HEK293 (cell line): ENCODE data around the gene MAP1LC3C.

Experiments used
- CTCF ChIA-PET: fragments of 350-600 bp; formaldehyde crosslinking; extraction: SDS; loops from one replicate; lab custom pipeline; 2021; ENCODE audit warnings: antibody characterized with exemption; lab: Yijun Ruan, JAX
- POLR2A ChIA-PET: fragments of 300-600 bp; formaldehyde crosslinking; extraction: SDS; loops from one replicate; lab custom pipeline; 2020; ENCODE audit warnings: antibody characterized with exemption, inconsistent platforms; lab: Yijun Ruan, JAX
- H3K27ac ChIP-seq: fragments of 200-500 bp; sonication (Bioruptor generic); 2 replicates; pipeline ENCODE4 v1.5.1; 2014; ENCODE audit warnings: low read depth, low read length, control low read depth, inconsistent platforms; ENCODE audit errors: extremely low read depth
- H3K36me3 ChIP-seq, 2 experiments: fragments of 200-500 bp in 1 of 2; sonication (Bioruptor generic) in 1 of 2; 1 replicate in 1 of 2; 2 replicates in 1 of 2; pipeline ENCODE4 v1.5.1; 2014 to 2017; ENCODE audit warnings: inconsistent platforms in 2 of 2, low read length in 2 of 2; ENCODE audit not compliant: control insufficient read depth in 2 of 2, insufficient read depth in 1 of 2
- H3K4me1 ChIP-seq: fragments of 200-500 bp; sonication (Bioruptor generic); 2 replicates; pipeline ENCODE4 v1.5.1; 2014; ENCODE audit warnings: mild to moderate bottlenecking, low read length, inconsistent platforms; ENCODE audit not compliant: control insufficient read depth, insufficient read depth
- H3K4me3 ChIP-seq: 2 replicates; pipeline ENCODE4 v1.5.1; 2011; ENCODE audit warnings: low read depth, mild to moderate bottlenecking, control low read depth, low read length, moderate library complexity
- H3K9me3 ChIP-seq: fragments of 200-500 bp; sonication (Bioruptor generic); 2 replicates; pipeline ENCODE4 v1.5.1; 2014; ENCODE audit warnings: low read depth, low read length, inconsistent platforms; ENCODE audit not compliant: control insufficient read depth, insufficient read depth
- EGR2 ChIP-seq: fragments of 450-650 bp; formaldehyde crosslinking; IDR thresholded peaks from 2 replicates; pipeline ENCODE4 v1.5.1; 2016; ENCODE audit warnings: low read depth, missing biosample characterization, missing genetic modification characterization
- FEZF1 ChIP-seq: fragments of 450-650 bp; formaldehyde crosslinking; IDR thresholded peaks from 2 replicates; pipeline ENCODE4 v1.5.1; 2016; ENCODE audit warnings: missing biosample characterization, missing genetic modification characterization
- GLIS2 ChIP-seq: fragments of 450-650 bp; formaldehyde crosslinking; IDR thresholded peaks from 2 replicates; pipeline ENCODE4 v1.5.1; 2016; ENCODE audit warnings: missing biosample characterization, missing genetic modification characterization
- HIC1 ChIP-seq: fragments of 450-650 bp; formaldehyde crosslinking; IDR thresholded peaks from 2 replicates; pipeline ENCODE4 v1.5.1; 2016; ENCODE audit warnings: missing biosample characterization, missing genetic modification characterization
- KLF1 ChIP-seq: fragments of 450-650 bp; formaldehyde crosslinking; IDR thresholded peaks from 2 replicates; pipeline ENCODE4 v1.5.1; 2016; ENCODE audit warnings: missing biosample characterization, missing genetic modification characterization
- PBX3 ChIP-seq: sonication (generic); formaldehyde crosslinking; IDR thresholded peaks from 2 replicates; pipeline ENCODE4 v1.8.1; 2022; ENCODE audit warnings: mild to moderate bottlenecking, moderate library complexity, missing genetic modification reagents
- TRIM28 ChIP-seq: IDR thresholded peaks from 2 replicates; pipeline ENCODE4 v1.6.1; 2011; ENCODE audit warnings: low read length, control low read depth, borderline replicate concordance
- ZBTB1 ChIP-seq: fragments of 450-650 bp; formaldehyde crosslinking; IDR thresholded peaks from 2 replicates; pipeline ENCODE4 v1.5.1; 2016; ENCODE audit warnings: missing biosample characterization, missing genetic modification characterization
- ZBTB11 ChIP-seq: fragments of 450-650 bp; formaldehyde crosslinking; conservative IDR thresholded peaks from 2 replicates; pipeline ENCODE4 v1.5.1; 2016; ENCODE audit warnings: low read depth, missing biosample characterization, missing genetic modification characterization
- ZBTB20 ChIP-seq: fragments of 450-650 bp; formaldehyde crosslinking; IDR thresholded peaks from 2 replicates; pipeline ENCODE4 v1.5.1; 2016; ENCODE audit warnings: missing biosample characterization, missing genetic modification characterization
- ZEB2 ChIP-seq: fragments of 450-650 bp; formaldehyde crosslinking; IDR thresholded peaks from 2 replicates; pipeline ENCODE4 v1.5.1; 2016; ENCODE audit warnings: missing biosample characterization, missing genetic modification characterization
- ZFP41 ChIP-seq: fragments of 450-650 bp; formaldehyde crosslinking; IDR thresholded peaks from 2 replicates; pipeline ENCODE4 v1.5.1; 2016; ENCODE audit warnings: missing biosample characterization, missing genetic modification characterization, borderline replicate concordance
- ZNF114 ChIP-seq: fragments of 450-650 bp; formaldehyde crosslinking; IDR thresholded peaks from 2 replicates; pipeline ENCODE4 v1.5.0; 2017; ENCODE audit warnings: missing biosample characterization, missing genetic modification characterization
- ZNF146 ChIP-seq: fragments of 450-650 bp; formaldehyde crosslinking; IDR thresholded peaks from 2 replicates; pipeline ENCODE4 v1.5.1; 2016; ENCODE audit warnings: missing biosample characterization, missing genetic modification characterization
- ZNF211 ChIP-seq: fragments of 450-650 bp; formaldehyde crosslinking; IDR thresholded peaks from 2 replicates; pipeline ENCODE4 v1.5.1; 2016; ENCODE audit warnings: low read depth, missing biosample characterization, missing genetic modification characterization
- ZNF214 ChIP-seq: fragments of 450-650 bp; formaldehyde crosslinking; IDR thresholded peaks from 2 replicates; pipeline ENCODE4 v1.5.1; 2017; ENCODE audit warnings: missing biosample characterization, mild to moderate bottlenecking, missing genetic modification characterization, borderline replicate concordance
- ZNF221 ChIP-seq: fragments of 450-650 bp; formaldehyde crosslinking; IDR thresholded peaks from 2 replicates; pipeline ENCODE4 v1.5.1; 2017; ENCODE audit warnings: missing biosample characterization, missing genetic modification characterization, borderline replicate concordance
- ZNF239 ChIP-seq: fragments of 450-650 bp; formaldehyde crosslinking; IDR thresholded peaks from 2 replicates; pipeline ENCODE4 v1.5.1; 2016; ENCODE audit warnings: missing biosample characterization, missing genetic modification characterization
- ZNF404 ChIP-seq: fragments of 450-650 bp; formaldehyde crosslinking; IDR thresholded peaks from 2 replicates; pipeline ENCODE4 v1.5.1; 2017; ENCODE audit warnings: missing biosample characterization, missing genetic modification characterization
- ZNF513 ChIP-seq: fragments of 450-650 bp; IDR thresholded peaks from 2 replicates; pipeline ENCODE4 v1.5.1; 2018; ENCODE audit warnings: missing biosample characterization, missing genetic modification characterization
- ZNF521 ChIP-seq: fragments of 450-650 bp; formaldehyde crosslinking; IDR thresholded peaks from 2 replicates; pipeline ENCODE4 v1.5.1; 2017; ENCODE audit warnings: missing biosample characterization, mild to moderate bottlenecking, missing genetic modification characterization
- ZNF626 ChIP-seq: fragments of 450-650 bp; sonication (Bioruptor Pico); formaldehyde crosslinking; IDR thresholded peaks from 2 replicates; pipeline ENCODE4 v1.5.1; 2018; ENCODE audit warnings: missing biosample characterization, missing genetic modification characterization, inconsistent platforms
- ZNF677 ChIP-seq: fragments of 450-650 bp; IDR thresholded peaks from 2 replicates; pipeline ENCODE4 v1.5.0; 2018; ENCODE audit warnings: missing biosample characterization, mild to moderate bottlenecking, missing genetic modification characterization, moderate library complexity
- ZNF785 ChIP-seq: fragments of 450-650 bp; formaldehyde crosslinking; IDR thresholded peaks from 2 replicates; pipeline ENCODE4 v1.5.1; 2016; ENCODE audit warnings: missing biosample characterization, missing genetic modification characterization
- ZSCAN16 ChIP-seq: fragments of 450-650 bp; formaldehyde crosslinking; IDR thresholded peaks from 2 replicates; pipeline ENCODE4 v1.5.1; 2016; ENCODE audit warnings: missing biosample characterization, missing genetic modification characterization
- ZSCAN23 ChIP-seq: fragments of 450-650 bp; formaldehyde crosslinking; IDR thresholded peaks from 2 replicates; pipeline ENCODE4 v1.5.1; 2016; ENCODE audit warnings: missing biosample characterization, missing genetic modification characterization
- TF ChIP-seq, protein P1 (sequence below): fragments of 450-650 bp; formaldehyde crosslinking; IDR thresholded peaks from 2 replicates; pipeline ENCODE4 v1.5.1; 2016; ENCODE audit warnings: missing biosample characterization, missing genetic modification characterization, borderline replicate concordance

MAP1LC3C gene

DNA sequence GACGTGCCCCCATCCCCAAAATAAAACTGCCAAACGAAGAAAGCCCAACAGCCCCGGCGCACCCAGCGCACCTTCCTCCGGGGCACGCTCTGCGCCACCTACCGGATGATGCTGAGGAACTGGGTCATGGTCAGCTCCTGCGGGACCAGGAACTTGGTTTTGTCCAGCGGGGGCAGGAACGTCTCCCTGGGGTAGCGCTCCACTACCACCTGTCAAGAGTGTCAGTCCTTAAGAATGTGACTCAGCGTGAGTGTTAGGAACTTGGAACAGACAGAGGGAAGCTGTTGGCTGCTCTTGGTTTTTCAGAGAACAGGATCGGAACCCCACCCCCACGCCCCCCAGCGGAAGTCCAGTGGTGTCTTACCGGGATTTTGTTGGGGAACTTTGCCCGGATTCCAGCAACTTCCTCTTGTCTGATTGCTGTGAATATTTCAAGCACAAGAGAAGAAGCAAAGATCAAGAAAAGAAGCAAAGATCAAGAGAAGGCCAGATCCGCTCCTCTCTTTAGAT is 431 bp downstream of the MAP1LC3C start (continued):
- TF ChIP-seq ZBTB11 (no peak), ZNF221 (tag by site-specific recombination) (no peak), ZFP41 (tag by site-specific recombination) (no peak), TRIM28 (no peak), KLF1 (tag by site-specific recombination) (peak; percentile 97), ZNF785 (tag by site-specific recombination) (no peak), ZNF214 (tag by site-specific recombination) (no peak), ZSCAN16 (no peak), EGR2 (tag by site-specific recombination) (no peak), ZNF239 (tag by site-specific recombination) (no peak), ZNF404 (tag by site-specific recombination) (no peak), ZNF513 (no peak), GLIS2 (tag by site-specific recombination) (peak; percentile 84), ZEB2 (tag by site-specific recombination) (no peak), ZNF211 (tag by site-specific recombination) (no peak), ZNF677 (tag by site-specific recombination) (no peak), ZNF521 (tag by site-specific recombination) (no peak), ZSCAN23 (tag by site-specific recombination) (no peak)
- TF ChIP-seq, protein P1, sequence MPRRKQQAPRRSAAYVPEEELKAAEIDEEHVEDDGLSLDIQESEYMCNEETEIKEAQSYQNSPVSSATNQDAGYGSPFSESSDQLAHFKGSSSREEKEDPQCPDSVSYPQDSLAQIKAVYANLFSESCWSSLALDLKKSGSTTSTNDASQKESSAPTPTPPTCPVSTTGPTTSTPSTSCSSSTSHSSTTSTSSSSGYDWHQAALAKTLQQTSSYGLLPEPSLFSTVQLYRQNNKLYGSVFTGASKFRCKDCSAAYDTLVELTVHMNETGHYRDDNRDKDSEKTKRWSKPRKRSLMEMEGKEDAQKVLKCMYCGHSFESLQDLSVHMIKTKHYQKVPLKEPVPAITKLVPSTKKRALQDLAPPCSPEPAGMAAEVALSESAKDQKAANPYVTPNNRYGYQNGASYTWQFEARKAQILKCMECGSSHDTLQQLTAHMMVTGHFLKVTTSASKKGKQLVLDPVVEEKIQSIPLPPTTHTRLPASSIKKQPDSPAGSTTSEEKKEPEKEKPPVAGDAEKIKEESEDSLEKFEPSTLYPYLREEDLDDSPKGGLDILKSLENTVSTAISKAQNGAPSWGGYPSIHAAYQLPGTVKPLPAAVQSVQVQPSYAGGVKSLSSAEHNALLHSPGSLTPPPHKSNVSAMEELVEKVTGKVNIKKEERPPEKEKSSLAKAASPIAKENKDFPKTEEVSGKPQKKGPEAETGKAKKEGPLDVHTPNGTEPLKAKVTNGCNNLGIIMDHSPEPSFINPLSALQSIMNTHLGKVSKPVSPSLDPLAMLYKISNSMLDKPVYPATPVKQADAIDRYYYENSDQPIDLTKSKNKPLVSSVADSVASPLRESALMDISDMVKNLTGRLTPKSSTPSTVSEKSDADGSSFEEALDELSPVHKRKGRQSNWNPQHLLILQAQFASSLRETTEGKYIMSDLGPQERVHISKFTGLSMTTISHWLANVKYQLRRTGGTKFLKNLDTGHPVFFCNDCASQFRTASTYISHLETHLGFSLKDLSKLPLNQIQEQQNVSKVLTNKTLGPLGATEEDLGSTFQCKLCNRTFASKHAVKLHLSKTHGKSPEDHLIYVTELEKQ (tag by site-specific recombination): no peak

- H3K27ac ChIP-seq: no peak overlapping the region
- no peaks in the 10 kb centered on the region for H3K9me3 ChIP-seq
- H3K4me3 ChIP-seq: no peak overlapping the region
- no peaks in the 10 kb centered on the region for H3K4me1 ChIP-seq
- ChIA-PET CTCF (interaction anchor here (0.6 to 3.8 kb wide), 20 partner anchors 8 to 446 kb away, joined by 3 to 37 read pairs (median 6); no protein-coding TSS in a partner anchor), POLR2A (interaction anchor here (0.7 kb wide), 1 partner anchor 23 kb away, joined by 4 read pairs; no protein-coding TSS in a partner anchor)
- H3K36me3 ChIP-seq: no peaks in the 10 kb centered on the region
- no peak for TF ChIP-seq HIC1 (tag by site-specific recombination)
- no peak for TF ChIP-seq ZBTB1
- no peak for TF ChIP-seq ZBTB20 (tag by site-specific recombination)
- no peak for TF ChIP-seq PBX3
- TF ChIP-seq ZNF221 (tag by site-specific recombination): no peak
- no peak for TF ChIP-seq FEZF1
- TF ChIP-seq ZNF146 (tag by site-specific recombination): no peak
- TF ChIP-seq ZNF626 (tag by site-specific recombination): no peak
- no peak for TF ChIP-seq ZNF114 (tag by site-specific recombination)
Measured at GRCh38 chr1:241997401-241997998, 1.4 kb downstream of the MAP1LC3C start.
